GM19455 (cell line): ENCODE measurements around the gene MYO1B.

Source experiments
- ATAC-seq: cut with Tn5 transposase; IDR thresholded peaks from one replicate; pipeline ENCODE4 v1.9.1; 2021; ENCODE audit not compliant: unreplicated experiment

MYO1B gene

DNA sequence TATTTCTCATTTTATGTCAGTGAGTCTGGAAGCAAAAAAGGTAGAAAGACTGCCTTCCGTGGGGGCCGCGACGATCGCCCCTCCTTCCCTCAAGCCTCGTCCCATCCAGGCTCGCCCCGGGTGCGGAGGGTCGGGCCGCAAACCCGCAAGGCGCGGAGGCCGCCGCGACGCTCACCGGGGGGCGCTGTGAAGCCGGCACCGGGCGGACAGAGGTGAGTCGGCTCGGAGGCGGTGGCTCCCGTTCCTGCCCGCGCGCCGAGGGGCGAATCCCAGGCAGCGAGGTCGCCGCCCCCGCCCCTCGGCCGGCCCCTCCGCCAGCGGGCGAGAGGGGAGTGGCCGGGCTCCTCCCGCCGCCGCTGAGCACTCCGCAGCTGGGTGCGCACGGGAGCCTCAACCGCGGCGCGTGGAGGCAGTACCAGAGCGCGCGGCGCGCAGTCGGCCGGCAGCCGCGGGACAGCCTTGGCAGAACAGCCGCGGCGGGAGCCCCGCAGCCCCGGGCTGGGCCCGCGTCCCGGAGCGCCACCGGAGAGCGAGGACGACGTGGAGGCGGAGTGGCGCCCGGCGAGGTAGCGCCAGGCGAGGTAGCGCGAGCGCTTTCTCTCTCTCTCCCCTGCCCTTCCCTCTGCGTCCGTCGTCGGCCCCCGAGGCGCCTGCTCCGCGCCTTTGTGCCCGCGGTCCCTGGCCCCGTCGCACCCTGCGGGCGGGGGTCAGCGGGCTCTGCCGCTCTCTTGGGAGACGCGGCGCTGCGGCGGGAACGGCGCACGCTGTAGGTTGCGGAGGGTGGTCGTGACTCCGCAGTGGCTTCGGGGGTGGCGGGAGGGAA, at the start of gene MYO1B:
Gene MYO1B (plus strand): TSS at position 359 of the 823 bp plus-strand sequence. CDS start 31,492 bp downstream, outside the sequence.
- ATAC-seq: peak; percentile 50

GRCh38 chr2:191197096-191197495, 48.1 kb upstream of the MYO1B start:
- no peak for ATAC-seq

- ATAC-seq: no peak
Observed at GRCh38 chr2:191198271-191198670, 46.9 kb upstream of the MYO1B start.

- ATAC-seq: no peak
Observed at GRCh38 chr2:191199929-191200512, 45.2 kb upstream of the MYO1B start.

DNA sequence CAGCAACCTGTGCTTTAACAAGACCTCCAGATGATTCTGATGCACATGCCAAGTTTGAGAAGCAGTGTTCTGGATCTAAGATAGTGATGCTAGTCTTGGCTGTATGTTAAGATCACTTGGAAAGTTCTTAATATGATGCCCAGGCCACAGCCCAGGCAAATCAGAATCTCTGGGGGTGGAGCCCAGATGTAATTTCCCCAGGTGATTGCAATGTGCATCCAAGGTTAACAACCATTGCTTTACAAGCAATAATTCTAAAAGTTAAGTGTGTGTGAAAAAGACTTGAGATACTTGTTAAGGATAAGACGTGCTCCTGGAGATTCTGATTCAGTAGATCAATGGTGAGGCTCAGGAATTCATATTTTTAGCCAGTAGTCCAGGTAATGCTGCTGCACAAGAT, 44.3 kb upstream of the MYO1B start:
- ATAC-seq: no peak

DNA sequence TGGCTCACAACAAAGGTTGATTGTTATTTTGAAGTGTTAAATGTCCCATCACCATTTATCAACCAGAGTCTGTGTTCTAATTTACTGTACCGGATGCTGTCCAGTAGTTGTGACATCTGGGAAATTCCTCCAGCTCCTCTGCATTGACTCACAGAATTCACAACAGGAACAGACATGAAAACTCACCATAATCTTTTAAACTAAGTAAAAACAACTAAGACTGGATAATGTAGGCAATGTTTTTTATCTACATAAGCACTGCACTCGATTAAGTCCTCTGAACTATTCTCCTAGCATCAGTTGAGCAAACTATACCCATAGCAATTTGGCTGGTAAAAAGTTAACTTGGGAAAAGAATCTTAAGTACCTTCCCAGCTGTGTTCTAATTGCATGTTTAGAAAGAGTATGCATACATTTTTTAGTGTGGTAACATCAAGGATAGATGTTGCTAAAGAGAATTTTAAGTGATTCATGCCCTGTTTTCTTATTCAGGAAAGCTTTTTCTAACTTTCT, 42.9 kb upstream of the MYO1B start:
- no peak for ATAC-seq

- ATAC-seq: no peak
Observed at GRCh38 chr2:191202881-191203397, 42.3 kb upstream of the MYO1B start.

GRCh38 chr2:191204433-191204832, 40.8 kb upstream of the MYO1B start:
- peak; percentile 73 for ATAC-seq

GRCh38 chr2:191206613-191207471, 38.4 kb upstream of the MYO1B start:
- no peak for ATAC-seq

DNA sequence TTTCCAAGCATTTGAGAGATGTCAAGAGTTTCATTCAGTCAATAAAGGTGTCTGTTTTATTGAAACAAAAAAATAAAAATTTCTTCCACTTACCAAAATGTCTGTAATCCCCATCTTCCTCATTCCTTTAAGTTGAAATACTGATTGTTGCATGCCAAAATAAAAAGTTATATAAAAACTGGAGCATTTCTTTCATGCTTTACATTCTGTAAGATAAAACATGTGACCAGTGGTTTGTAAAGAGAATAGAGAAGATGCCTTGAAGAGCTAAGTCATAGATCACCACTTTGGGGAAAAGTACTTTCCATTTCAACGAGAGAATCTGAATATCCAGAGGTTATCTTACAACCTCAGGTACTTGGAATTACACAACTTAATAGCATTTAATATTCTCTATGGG, 35.9 kb upstream of the MYO1B start:
- ATAC-seq: no peak

GRCh38 chr2:191212119-191212518, 33.1 kb upstream of the MYO1B start:
- no peak for ATAC-seq

DNA sequence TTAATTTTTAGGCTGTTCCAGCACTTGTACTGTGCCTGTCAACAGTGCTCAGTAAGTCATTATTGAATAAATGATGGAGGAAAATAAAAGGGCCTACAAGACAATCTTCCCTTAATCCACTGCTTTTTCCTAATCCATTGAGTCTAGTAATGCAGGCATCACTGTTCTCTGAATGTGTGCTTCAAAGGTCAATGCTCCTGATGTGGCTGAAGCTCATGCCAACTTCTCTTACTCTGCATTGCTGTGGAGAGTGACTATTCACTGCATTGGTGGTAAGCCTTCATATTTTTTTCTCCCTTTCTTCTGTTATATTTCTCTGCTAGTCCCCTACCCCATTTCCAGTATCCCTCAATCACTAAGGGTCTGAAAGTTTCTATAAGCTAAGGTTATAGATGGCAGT, 31.9 kb upstream of the MYO1B start:
- ATAC-seq: no peak

GRCh38 chr2:191215230-191215629, 30.0 kb upstream of the MYO1B start:
- ATAC-seq: no peak

- no peak for ATAC-seq
Observed at GRCh38 chr2:191215666-191216065, 29.5 kb upstream of the MYO1B start.

- no peak for ATAC-seq
Observed at GRCh38 chr2:191217580-191217979, 27.6 kb upstream of the MYO1B start.

GRCh38 chr2:191218292-191218898, 26.8 kb upstream of the MYO1B start:
- ATAC-seq: peak; percentile 54

GRCh38 chr2:191220671-191221070, 24.5 kb upstream of the MYO1B start:
- peak; percentile 58 for ATAC-seq

- ATAC-seq: no peak
Observed at GRCh38 chr2:191221666-191222065, 23.5 kb upstream of the MYO1B start.

DNA sequence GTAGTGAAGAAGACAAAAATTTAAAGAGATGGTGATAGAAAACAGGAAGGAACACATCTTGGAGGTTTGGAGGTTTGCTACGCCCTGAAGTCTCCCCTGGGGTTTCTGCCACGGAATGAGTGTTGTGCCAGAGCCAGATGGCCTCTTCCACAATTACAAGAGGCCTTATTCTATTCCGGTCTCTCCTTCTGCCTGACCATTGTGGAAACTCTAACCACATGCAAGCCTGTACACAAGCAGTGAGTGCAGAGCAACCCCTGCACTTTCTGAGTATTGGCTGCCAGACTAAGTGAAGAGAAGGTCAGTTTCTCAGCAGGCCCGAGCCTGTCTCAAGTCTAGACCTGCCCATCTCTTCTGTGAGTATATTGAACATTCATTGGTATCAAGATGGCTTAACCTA, 22.7 kb upstream of the MYO1B start:
- no peak for ATAC-seq

DNA sequence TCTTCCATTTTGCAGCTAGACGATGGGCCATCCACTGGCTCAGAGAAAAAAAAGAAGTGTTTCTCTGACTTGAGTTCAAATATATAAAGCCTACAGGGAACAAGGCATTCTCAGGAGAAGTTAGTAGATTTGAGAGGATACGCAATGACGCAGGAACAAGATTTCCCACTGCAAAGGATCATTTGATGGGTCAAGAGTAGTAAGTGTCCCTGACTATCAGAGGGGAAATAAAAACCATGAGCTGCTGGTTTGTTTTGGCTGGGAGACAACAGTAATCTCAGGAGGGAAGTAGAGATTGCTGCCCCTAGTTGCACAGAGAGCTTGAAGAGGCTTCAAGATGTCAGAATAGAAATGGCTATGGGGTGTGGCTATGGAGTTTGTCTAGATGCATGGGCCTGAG, 22.3 kb upstream of the MYO1B start:
- no peak for ATAC-seq

- ATAC-seq: no peak
Observed at GRCh38 chr2:191225126-191225525, 20.1 kb upstream of the MYO1B start.
